Measurements from ENCODE around the gene PDZRN4. TPM values are rescaled to one million over a fixed set of nuclear protein-coding genes. Genes with fewer than 3 reads are reported as not detected.

The PDZRN4 gene
- total and polyA plus RNA-seq, 2 of the 4 experiments (the other 2 are of a cell fraction) = not detected

DNA sequence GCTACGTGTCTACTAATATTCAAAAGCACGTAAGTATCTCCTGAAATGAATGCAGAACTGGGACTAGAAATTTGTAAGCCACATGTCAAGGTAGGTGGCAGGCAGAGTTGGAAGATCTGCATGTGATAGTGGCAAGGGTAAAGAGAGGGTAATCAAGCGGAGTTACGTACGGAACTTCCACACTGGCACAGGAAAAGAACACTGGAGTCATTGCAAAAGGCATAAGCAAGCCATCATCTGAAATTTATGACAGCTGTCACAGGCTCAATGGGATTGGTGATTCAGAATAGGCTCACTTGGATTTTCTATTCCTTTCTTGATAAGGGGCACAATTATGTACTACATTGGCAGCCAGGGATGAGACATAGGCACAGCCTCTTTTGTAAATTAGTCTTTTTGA lies 245.3 kb downstream of the PDZRN4 start:
- intact Hi-C loops (cut with micrococcal nuclease) (no loop called here), dilution Hi-C loops (cut with HindIII; ENCODE audit: low sequenced_read_pairs, unreplicated experiment) (no loop called here), in situ Hi-C loops (cut with MboI; ENCODE audit: low sequenced_read_pairs) (no loop called here)
- H4K91ac ChIP-seq (ENCODE audit: insufficient read depth, low read depth, low read length) = no peak overlapping the region
- no peak overlapping the region for H3K4me3 ChIP-seq (ENCODE audit: insufficient read depth, low read depth, low read length)
- ChIA-PET CTCF (interaction anchor here (0.7 to 1.2 kb wide), 2 partner anchors 9 to 12 kb away, joined by 3 read pairs; no protein-coding TSS in a partner anchor), POLR2A (ENCODE audit: unreplicated experiment) (no interaction called here)
- H2BK120ac ChIP-seq (ENCODE audit: low read depth, low read length) = no peak overlapping the region
- H4K8ac ChIP-seq (ENCODE audit: low read depth in 2 of 2, low read length in 2 of 2) = no peak overlapping the region
- H3K9ac ChIP-seq (ENCODE audit: low read depth, low read length) = no peak overlapping the region
- H3K56ac ChIP-seq (ENCODE audit: extremely low read depth, insufficient read depth, low read length) = no peak overlapping the region
- H3K4me2 ChIP-seq (ENCODE audit: low read depth, low read length) = no peak overlapping the region
- no peak for TF ChIP-seq MAZ (IDR thresholded peaks at IDR 0.05; ENCODE audit: borderline replicate concordance, low read depth, low read length)
- TF ChIP-seq, protein P1, sequence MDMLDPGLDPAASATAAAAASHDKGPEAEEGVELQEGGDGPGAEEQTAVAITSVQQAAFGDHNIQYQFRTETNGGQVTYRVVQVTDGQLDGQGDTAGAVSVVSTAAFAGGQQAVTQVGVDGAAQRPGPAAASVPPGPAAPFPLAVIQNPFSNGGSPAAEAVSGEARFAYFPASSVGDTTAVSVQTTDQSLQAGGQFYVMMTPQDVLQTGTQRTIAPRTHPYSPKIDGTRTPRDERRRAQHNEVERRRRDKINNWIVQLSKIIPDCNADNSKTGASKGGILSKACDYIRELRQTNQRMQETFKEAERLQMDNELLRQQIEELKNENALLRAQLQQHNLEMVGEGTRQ (IDR thresholded peaks at IDR 0.05; ENCODE audit: low read depth, low read length) = no peak
- no peak for TF ChIP-seq POLR2A (IDR thresholded peaks at IDR 0.05; ENCODE audit: low read depth, low read length)
- TF ChIP-seq NFE2L2 (IDR thresholded peaks at IDR 0.05; ENCODE audit: low read depth, low read length) = no peak
- no peak for TF ChIP-seq BHLHE40 (IDR thresholded peaks at IDR 0.05; ENCODE audit: low read depth, low read length)
- TF ChIP-seq, protein P2, sequence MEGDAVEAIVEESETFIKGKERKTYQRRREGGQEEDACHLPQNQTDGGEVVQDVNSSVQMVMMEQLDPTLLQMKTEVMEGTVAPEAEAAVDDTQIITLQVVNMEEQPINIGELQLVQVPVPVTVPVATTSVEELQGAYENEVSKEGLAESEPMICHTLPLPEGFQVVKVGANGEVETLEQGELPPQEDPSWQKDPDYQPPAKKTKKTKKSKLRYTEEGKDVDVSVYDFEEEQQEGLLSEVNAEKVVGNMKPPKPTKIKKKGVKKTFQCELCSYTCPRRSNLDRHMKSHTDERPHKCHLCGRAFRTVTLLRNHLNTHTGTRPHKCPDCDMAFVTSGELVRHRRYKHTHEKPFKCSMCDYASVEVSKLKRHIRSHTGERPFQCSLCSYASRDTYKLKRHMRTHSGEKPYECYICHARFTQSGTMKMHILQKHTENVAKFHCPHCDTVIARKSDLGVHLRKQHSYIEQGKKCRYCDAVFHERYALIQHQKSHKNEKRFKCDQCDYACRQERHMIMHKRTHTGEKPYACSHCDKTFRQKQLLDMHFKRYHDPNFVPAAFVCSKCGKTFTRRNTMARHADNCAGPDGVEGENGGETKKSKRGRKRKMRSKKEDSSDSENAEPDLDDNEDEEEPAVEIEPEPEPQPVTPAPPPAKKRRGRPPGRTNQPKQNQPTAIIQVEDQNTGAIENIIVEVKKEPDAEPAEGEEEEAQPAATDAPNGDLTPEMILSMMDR (conservative IDR thresholded peaks at IDR 0.05; ENCODE audit: low read depth, low read length) = no peak
- TF ChIP-seq MAFK (IDR thresholded peaks at IDR 0.05; ENCODE audit: low read depth, low read length) = no peak
- no peak for TF ChIP-seq CHD1 (IDR thresholded peaks at IDR 0.05; ENCODE audit: low read depth, low read length)
- TF ChIP-seq RFX5 (IDR thresholded peaks at IDR 0.05; ENCODE audit: low read depth, low read length) = no peak
- TF ChIP-seq SMC3 (IDR thresholded peaks at IDR 0.05; ENCODE audit: low read depth, low read length) = no peak
- TF ChIP-seq MXI1 (IDR thresholded peaks at IDR 0.05; ENCODE audit: borderline replicate concordance, low read depth, low read length) = no peak
- TF ChIP-seq CEBPB (IDR thresholded peaks at IDR 0.05; ENCODE audit: low read depth, low read length) = no peak
- no peak for TF ChIP-seq RAD21 (IDR thresholded peaks at IDR 0.05; ENCODE audit: low read length)
- TF ChIP-seq, protein P3, sequence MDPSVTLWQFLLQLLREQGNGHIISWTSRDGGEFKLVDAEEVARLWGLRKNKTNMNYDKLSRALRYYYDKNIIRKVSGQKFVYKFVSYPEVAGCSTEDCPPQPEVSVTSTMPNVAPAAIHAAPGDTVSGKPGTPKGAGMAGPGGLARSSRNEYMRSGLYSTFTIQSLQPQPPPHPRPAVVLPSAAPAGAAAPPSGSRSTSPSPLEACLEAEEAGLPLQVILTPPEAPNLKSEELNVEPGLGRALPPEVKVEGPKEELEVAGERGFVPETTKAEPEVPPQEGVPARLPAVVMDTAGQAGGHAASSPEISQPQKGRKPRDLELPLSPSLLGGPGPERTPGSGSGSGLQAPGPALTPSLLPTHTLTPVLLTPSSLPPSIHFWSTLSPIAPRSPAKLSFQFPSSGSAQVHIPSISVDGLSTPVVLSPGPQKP (IDR thresholded peaks at IDR 0.05; ENCODE audit: borderline replicate concordance, low read depth, low read length) = no peak
- TF ChIP-seq FOS (IDR thresholded peaks at IDR 0.05; ENCODE audit: low read depth, low read length) = no peak
- TF ChIP-seq RCOR1 (IDR thresholded peaks at IDR 0.05; ENCODE audit: insufficient replicate concordance, low read length) = no peak
- H2AK9ac ChIP-seq (replicated peaks; ENCODE audit: low read depth, low read length, poor library complexity) = no peak overlapping the region
- no TSS peak for BruUV-seq (replicated peaks)
- H3K4ac ChIP-seq (ENCODE audit: low read depth, low read length) = no peak overlapping the region
- H2BK15ac ChIP-seq (ENCODE audit: low read depth, low read length) = no peak overlapping the region
- no peak overlapping the region for H3K23ac ChIP-seq (ENCODE audit: low read depth, low read length)
- H3K14ac ChIP-seq (replicated peaks; ENCODE audit: low read depth, low read length) = no peak overlapping the region
- WGBS, 2 experiments (ENCODE audit: extremely low coverage in 2 of 2, insufficient read length in 1 of 2) = 75% methylated on average over 1 of the region's 5 CpGs; no CpG with 5 or more reads in 1 of the 2 experiments
- no peak overlapping the region for H2BK5ac ChIP-seq (ENCODE audit: low read depth, low read length, poor library complexity, severe bottlenecking)
- DNase-seq = no peak
- H3K27ac ChIP-seq (ENCODE audit: insufficient read depth, low read length) = no peak overlapping the region
- H4K20me1 ChIP-seq (ENCODE audit: insufficient read depth, low read length) = no peaks in the 10 kb centered on the region
- H3K9me1 ChIP-seq (ENCODE audit: insufficient read depth, low read length) = no peaks in the 10 kb centered on the region
- no peaks in the 10 kb centered on the region for H3K4me1 ChIP-seq (ENCODE audit: control insufficient read depth, insufficient read depth, low read length)
- H3K27me3 ChIP-seq (ENCODE audit: control insufficient read depth, insufficient read depth, low read length) = 0 out of 2 replicates have a peak, but pooled peaks cover 1% of the 10 kb centered on the region
- H2AK5ac ChIP-seq (ENCODE audit: low read depth, low read length) = no peak overlapping the region
- no peak overlapping the region for H2AFZ ChIP-seq (replicated peaks; ENCODE audit: low read length, poor library complexity)
- H3K36me3 ChIP-seq (ENCODE audit: control insufficient read depth, insufficient read depth, low read length) = no peaks in the 10 kb centered on the region
- H3K18ac ChIP-seq (ENCODE audit: low read depth, low read length) = no peak overlapping the region
- H3K9me3 ChIP-seq (ENCODE audit: control insufficient read depth, insufficient read depth, low read length) = no peaks in the 10 kb centered on the region
- H4K5ac ChIP-seq (ENCODE audit: low read depth, low read length) = no peak overlapping the region
- H2BK20ac ChIP-seq (ENCODE audit: low read depth, low read length) = no peak overlapping the region
- H3K79me1 ChIP-seq (ENCODE audit: low read depth in 1 of 2, low read length in 2 of 2) = no peaks in the 10 kb centered on the region
- no peak for ATAC-seq (ENCODE audit: low read depth)

All from IMR-90 (cell line).